Vagina (tissue), 2 donors: ENCODE measurements around the gene AMMECR1.

Experiments used
- CTCF ChIP-seq, 3 experiments: fragments of 450-650 bp in 2 of 3; fragments of 200-600 bp in 1 of 3; sonication (generic) in 1 of 3; IDR thresholded peaks; one replicate each; pipeline ENCODE4 v1.5.1; 2017 to 2019; ENCODE audit warnings: antibody characterized with exemption in 3 of 3, mild to moderate bottlenecking in 2 of 3, moderate library complexity in 2 of 3
- POLR2A ChIP-seq, 2 donors: fragments of 450-650 bp; IDR thresholded peaks; one replicate each; pipeline ENCODE4 v1.6.1; 2017; ENCODE audit warnings: antibody characterized with exemption in 2 of 2, mild to moderate bottlenecking in 2 of 2, moderate library complexity in 2 of 2

- TF ChIP-seq CTCF (IDR thresholded peaks at IDR 0.05) (no peak), POLR2A (IDR thresholded peaks at IDR 0.05) (no peak)
These were observed 30.3 kb downstream of the AMMECR1 start for GRCh38 chrX:110287605-110288004.
